ENCODE results near the gene IFNAR1.
"Not testable (repeated sequence)": the region's sequence is repeated elsewhere in the genome, so short reads cannot be mapped to it uniquely, and the experiment has no call there.

IFNAR1 gene

DNA sequence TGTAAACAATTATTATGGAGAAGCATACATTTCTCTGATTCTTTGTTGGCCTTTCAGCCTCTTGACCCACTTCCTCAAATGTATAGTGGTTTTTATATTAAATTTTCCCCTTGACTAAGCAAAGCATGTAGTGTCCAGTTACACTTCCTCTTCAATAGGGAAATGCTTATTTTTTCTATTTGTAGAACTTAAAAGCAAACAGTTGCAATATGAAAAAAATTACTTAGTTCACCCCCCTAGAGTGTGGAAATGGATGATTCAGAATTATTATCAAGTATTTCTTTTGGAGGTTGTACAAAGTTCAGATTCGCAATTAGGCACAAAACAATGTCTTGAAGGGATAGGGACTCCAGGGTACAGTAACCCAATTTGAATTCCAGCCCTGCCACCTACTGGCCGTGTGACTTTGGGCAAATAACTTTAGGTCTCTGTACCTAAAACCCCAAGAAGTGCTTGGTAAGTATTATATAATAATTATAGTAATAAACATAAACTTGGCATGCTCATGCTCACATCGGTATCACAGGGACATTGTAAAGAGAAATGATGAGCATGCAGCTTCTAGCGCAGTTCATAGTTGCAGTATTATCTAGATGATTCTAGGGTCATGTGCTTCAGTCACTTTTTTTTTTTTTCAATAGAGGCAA, 49.8 kb downstream of the IFNAR1 start:
- DNase-seq (ENCODE audit: low spot score) (peak; percentile 38), FAIRE-seq (no peak)

DNA sequence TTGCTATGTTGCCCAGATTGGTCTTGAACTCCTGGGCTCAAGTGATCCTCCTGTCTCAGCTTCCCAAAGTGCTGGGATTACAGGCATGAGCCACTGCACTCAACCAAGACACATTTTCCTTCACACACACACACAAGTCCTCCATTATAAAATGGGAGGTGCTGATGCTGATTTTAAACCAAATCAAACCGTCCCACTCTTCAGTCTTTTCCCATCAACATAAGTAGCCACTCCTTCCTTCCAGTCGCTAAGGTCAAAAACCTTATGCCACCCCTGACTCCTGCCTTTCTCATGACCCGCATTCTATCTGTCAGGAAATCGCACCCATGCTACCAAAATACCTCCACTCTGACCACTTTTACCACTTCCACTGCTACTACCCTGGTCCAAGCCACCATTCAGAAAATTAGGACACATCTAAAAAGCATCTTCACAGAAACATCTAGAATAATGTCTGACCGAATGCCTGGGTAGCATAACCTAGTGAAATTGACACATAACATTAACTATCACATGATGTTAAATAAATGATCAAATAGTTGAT, 50.4 kb downstream of the IFNAR1 start:
- FAIRE-seq, result no peak
- DNase-seq (ENCODE audit: low spot score), result no peak

GRCh38 chr21:33377221-33377920, 52.6 kb downstream of the IFNAR1 start:
- no peak for DNase-seq (ENCODE audit: low spot score)

DNA sequence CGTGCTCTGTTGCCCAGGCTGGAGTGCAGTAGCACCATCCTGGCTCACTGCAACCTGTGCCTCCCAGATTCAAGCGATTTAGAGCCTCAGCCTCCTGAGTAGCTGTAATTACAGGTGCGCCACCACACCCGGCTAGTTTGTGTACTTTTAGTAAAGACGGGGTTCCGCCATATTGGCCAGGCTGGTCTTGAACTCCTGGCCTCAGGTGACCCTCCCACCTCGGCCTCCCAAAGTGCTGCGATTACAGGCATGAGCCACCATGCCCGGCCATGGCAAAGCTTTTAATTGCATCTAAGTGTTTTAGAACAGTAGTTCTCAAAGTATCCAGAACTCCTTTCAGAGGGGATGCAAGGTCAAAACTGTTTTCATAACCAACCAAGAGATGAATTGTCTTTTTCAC, 53.3 kb downstream of the IFNAR1 start:
- no peak for DNase-seq (ENCODE audit: low spot score)
- no peak for FAIRE-seq

More at GRCh38 chr21:33377221-33377920, 52.6 kb downstream of the IFNAR1 start:
- FAIRE-seq, result no peak

DNA sequence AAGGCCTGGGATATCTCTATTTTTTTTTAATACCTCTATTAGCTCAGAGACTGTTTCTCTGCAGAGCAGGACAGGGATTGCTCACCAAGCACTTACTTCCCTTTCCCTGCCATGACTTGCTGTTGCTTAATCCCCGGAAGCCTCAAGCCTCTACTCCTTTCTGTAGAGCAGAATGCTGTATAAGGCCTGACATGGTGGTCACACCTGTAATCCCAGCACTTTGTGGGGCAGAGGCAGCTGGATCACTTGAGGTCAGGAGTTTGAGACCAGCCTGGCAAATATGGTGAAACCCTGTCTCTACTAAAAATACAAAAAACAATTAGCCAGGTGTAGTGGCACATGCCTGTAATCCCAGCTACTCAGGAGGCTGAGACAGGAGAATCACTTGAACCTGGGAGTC, 55.2 kb downstream of the IFNAR1 start:
- DNase-seq (ENCODE audit: low spot score), result peak; percentile 67
- FAIRE-seq, result not testable (repeated sequence)

- FAIRE-seq (peak; percentile 88), DNase-seq (ENCODE audit: low spot score) (peak; percentile 94)
Observed at GRCh38 chr21:33380483-33380998, 55.8 kb downstream of the IFNAR1 start.

DNA sequence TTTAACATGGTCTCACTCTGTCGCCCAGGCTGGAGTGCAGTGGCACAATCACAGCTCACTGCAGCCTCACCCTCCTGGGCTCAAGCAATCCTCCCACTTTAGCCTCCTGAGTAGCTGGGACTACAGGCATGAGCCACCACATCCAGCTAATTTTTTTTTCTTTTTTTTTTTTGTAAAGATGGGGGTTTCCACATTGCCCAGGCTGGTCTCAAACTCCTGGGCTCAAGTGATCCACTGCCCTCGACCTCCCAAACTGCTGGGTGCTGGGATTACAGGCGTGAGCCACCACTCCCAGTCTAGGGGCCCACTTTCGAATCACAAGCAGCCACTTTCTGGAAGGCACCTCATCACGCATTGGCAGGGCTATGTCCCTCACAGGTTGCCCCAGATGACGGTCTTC, 56.6 kb downstream of the IFNAR1 start:
- DNase-seq (ENCODE audit: low spot score); FAIRE-seq: not testable (repeated sequence)

DNA sequence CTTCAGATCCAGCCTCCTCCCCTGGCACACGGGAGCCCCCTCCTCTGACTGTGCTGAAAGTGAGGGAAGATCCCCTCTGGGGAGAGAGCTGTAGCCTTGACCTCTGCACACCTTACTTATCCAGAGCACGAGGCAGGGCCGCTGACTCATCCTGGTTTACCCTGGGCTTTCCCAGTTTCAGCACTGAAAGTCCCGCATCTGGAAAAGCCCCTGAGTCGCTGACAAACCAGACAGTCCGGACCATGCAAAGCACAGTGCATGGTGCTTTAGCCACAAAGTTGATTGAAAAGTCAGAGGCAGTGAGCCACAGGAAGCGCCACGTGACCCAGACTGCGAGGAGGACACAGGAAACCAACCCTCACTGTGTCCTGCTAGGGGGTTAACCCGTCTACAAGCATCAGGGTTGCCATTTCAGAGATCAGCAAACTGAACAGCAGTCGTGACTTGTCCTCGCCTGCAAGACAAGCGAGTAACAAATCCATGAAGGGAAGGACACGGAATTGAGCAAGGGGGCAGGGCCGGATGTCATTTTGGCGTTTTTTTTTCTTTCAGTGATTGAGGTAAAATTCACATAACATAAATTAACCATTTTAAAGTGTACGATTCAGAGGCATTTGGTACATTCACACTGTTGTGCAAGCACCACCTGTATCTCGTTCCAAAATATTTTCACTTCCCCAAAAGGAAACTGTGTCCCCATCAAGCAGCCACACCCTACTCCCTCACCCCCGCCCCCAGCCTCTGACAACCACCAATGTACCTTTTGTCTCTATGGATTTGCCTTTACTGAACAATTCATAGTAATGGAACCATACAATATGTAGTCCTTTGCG, 58.5 kb downstream of the IFNAR1 start:
- FAIRE-seq (peak; percentile 87), DNase-seq (ENCODE audit: low spot score) (peak; percentile 94)

DNA sequence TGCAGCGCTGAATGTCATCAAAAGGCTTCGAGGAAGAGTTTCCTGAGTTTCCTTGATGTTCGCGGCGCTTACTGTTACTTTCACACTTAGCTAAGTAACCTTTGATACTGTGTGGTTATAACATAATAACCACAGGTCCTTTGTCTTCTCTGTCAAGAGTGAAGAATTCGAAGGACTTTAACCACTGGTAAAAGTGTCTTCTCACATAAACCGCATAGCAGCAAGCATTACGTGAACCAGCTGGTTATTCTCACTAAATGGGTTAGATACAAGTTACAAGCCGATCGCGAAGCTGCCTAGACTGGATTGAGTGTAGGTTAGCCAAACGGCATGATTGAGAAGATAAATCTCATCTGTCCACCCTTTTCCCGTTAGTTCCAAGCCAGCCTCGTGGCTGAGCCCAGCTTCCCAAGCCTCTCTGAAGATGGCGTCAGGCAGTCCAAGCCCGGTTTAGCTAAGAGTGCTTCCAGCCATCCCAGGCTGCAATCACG, 60.1 kb downstream of the IFNAR1 start:
- peak; percentile 86 for DNase-seq (ENCODE audit: low spot score)
- FAIRE-seq, result peak; percentile 92

DNA sequence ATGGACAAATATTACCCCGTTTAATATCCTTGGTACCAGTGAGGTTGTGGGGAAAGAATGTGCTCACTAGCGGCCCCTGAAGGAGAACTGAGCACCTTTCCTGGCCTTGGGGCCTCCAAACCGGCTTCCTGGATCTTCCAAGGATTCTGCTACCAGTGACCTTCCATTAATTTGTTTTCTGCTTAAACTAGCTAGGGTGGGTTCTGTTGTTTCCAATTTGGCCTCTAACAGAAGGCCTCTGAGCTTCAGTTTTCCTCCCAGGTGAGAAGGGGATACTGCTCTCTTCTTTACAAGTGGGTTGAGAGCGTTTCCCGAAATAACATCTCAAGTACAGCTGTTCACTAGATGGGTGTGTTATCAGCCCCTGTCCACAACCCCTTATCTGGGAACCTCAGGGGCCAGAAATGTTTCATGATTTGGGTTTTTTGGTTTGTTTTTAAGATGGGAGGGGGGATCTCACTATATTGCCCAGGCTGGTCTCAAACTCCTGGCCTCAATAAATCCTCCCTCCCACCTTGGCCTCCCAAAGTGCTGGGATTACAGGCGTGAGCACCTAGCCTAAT, 61.5 kb downstream of the IFNAR1 start:
- no peak for DNase-seq (ENCODE audit: low spot score)
- FAIRE-seq, result no peak

GRCh38 chr21:33387294-33387693, 62.5 kb downstream of the IFNAR1 start:
- no peak for FAIRE-seq
- no peak for DNase-seq (ENCODE audit: low spot score)

DNA sequence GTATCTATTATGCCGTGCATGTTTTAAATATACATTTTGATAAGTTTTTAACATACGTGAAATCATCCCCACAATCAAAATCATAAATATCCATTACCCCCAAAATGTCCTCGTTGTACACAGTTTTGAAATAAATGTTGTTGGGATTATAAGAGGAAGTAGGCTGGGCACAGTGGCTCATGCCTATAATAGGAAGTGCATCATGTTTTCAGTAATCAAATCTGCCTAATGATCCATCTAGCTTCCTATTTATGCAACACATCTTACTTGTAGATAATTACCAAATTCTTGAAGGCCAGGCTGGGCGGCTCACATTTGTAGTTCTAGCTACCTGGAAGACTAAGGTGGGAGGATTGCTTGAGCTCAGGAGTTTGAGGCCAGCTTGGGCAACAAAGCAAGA, 63.4 kb downstream of the IFNAR1 start:
- FAIRE-seq, result no peak
- DNase-seq (ENCODE audit: low spot score), result no peak

DNA sequence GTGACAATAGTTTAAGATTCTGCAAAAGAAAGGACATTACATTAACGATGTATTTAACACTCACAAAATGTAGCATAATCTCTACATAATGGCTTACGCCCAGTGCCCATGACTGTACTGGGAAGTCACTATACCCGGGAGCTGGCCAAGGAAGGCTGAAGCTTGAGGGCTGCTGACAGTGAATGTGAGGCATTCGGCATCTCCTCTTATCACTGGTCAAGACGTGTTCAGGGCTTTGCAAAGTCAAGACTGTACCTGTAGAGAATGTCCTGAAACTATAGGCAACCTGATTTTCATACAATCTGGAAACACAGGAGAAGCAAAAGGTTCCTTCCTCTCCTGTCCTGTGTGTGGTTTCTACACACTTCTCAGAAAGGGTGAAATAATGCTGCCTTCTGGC, 65.7 kb downstream of the IFNAR1 start:
- FAIRE-seq, result no peak
- no peak for DNase-seq (ENCODE audit: low spot score)

DNA sequence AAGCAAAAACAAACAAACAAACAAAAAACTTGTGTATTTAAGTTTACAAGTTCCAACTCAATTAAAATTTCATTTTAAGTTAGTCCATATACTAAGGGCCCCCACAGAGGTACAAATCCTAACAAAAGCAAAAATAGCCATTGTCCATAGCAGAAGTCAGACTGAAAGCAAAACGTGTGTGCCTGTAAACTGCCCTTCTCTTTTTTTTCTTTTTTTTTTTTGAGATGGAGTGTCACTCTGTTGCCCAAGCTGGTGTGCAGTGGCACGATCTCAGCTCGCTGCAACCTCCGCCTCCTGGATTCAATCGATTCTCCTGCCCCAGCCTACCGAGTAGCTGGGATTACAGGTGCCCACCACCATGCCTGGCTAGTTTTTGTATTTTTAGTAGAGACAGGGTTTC, 66.9 kb downstream of the IFNAR1 start:
- DNase-seq (ENCODE audit: low spot score) (no peak), FAIRE-seq (no peak)

DNA sequence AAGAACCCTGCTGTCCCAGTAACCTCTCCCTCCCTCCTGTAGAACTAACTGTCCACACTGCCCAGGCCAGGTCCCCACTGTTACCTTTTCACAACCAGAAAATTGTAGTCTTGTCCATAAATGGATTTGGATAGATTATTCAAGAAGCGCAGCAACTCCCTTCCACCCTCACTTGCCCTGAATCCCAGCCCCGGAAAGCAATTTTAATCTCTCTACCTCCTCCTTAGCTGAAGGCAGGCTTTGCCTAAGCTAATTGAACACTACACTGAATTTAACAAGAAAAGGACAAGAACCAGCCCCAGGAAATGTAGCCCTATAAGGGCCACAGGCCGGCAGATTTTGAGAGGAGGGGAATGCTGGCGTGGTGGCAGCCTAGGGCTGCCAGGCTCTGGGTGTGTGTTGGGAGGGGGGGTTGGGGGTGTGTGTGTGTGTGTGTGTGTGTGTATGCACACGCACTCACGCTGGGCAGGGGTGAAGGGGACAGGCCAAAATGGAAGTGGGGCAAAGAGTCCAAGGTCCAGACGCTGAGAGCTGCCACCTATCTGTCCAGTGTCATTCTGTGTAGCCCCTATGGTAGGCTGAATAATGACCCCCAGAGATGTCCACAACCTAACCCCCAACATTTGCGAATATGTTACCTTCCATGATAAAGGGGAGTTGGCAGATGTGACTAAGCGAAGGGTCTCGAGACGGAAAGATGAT, 67.7 kb downstream of the IFNAR1 start:
- FAIRE-seq (no peak), DNase-seq (ENCODE audit: low spot score) (no peak)

DNA sequence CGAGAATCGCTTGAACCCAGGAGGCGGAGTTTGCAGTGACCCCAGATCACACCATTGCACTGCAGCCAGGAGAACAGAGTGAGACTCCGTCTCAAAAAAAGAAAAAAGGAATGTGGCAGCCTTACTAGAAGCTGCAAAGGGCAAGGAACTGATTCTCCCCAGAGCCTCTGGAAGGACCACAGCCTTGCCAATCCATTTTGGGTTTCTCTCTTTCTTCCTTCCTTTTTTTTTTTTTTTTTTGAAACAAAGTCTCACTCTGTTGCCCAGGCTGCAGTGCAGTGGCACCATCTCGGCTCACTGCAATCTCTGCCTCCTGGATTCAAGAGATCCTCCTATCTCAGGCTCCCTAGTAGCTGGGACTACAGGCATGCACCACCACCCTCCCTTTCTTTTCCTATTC, 68.6 kb downstream of the IFNAR1 start:
- FAIRE-seq (no peak), DNase-seq (ENCODE audit: low spot score) (no peak)

- FAIRE-seq, result no peak
- DNase-seq (ENCODE audit: low spot score), result no peak
Observed at GRCh38 chr21:33394260-33394659, 69.5 kb downstream of the IFNAR1 start.

DNA sequence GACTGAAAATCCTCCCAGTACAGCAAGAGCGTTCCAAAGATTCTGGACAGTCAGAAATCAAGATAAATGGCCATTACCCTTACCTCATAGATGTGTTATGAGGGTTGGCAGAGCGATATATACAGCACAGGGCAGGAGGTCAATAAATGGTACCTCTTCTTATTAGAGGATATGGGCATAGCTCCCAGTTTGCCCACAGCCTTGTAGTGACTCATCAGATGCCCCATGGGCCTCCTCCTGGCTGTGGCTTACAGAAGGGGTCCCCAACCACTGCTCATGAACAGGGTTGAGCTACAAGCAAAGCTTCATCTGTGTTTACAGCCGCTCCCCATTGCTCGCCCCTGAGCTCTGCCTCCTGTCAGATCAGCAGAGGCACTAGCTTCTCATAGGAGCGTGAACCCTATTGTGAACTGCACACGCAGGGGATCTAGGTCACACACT, 71.1 kb downstream of the IFNAR1 start:
- peak; percentile 68 for DNase-seq (ENCODE audit: low spot score)

DNA sequence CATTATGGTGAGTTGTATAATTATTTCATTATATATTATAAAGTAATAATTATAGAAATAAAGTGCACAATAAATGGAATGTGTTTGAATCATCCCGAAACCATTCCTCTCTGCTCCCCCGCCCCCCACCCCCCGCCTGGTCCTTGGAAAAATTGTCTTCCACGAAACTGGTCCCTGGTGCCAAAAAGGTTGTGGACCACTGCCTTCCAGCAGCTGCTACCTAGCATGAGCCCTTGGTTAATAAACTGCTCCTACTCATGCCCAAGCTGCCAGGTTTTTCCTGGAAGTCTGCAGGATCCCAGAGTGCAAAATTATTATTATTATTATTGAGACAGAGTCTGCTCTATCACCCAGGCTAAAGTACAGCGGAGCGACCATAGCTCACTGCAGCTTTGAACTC, 71.7 kb downstream of the IFNAR1 start:
- FAIRE-seq, result no peak

More for the DNA sequence above, 71.1 kb downstream of the IFNAR1 start:
- FAIRE-seq, result peak; percentile 32

DNA sequence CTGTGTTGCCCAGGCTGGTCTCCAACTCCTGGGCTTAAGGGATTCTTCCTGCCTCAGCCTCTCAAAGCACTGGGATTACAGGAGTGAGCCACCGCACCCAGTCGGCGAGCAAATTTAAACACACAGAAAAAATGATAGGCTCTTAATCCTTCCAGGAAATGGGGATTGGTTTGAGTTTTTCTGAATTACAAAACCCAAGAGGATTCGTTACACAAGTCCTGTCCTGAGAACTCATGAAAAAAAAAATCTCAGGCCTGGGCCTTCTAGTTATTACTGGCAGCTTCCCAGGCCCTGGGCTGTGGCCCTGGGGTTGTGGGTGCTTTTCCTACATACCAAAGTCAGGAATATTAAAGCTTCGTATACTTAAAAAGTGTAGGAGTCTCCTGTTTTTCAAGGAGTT, 72.2 kb downstream of the IFNAR1 start:
- no peak for DNase-seq (ENCODE audit: low spot score)
- no peak for FAIRE-seq

More for the DNA sequence above, 71.7 kb downstream of the IFNAR1 start:
- no peak for DNase-seq (ENCODE audit: low spot score)

Measured in RCC 7860 (cell line).